AG10803 (cell line): Measurements from ENCODE around the gene TRPM3.

Source experiments
- DNase-seq: peaks from one replicate; pipeline ENCODE4 v3.0.0; 2010; ENCODE audit warnings: low read depth
- H3K4me3 ChIP-seq: 2 replicates; pipeline ENCODE4 v1.5.1; 2011; ENCODE audit warnings: mild to moderate bottlenecking, low read length, control low read depth
- CTCF ChIP-seq: conservative IDR thresholded peaks from 2 replicates; pipeline ENCODE4 v1.5.1; 2011; ENCODE audit warnings: mild to moderate bottlenecking, low read length, control low read depth, inconsistent platforms

TRPM3 gene

GRCh38 chr9:70609011-70609410 is 512.4 kb downstream of the TRPM3 start:
- TF ChIP-seq CTCF, result no peak
- DNase-seq, result no peak
- no peak overlapping the region for H3K4me3 ChIP-seq

GRCh38 chr9:70607926-70608325 is 513.5 kb downstream of the TRPM3 start:
- no peak for TF ChIP-seq CTCF
- DNase-seq, result no peak
- H3K4me3 ChIP-seq, result no peak overlapping the region

GRCh38 chr9:70607329-70607728 is 514.1 kb downstream of the TRPM3 start:
- TF ChIP-seq CTCF, result no peak
- H3K4me3 ChIP-seq, result no peak overlapping the region
- no peak for DNase-seq

DNA sequence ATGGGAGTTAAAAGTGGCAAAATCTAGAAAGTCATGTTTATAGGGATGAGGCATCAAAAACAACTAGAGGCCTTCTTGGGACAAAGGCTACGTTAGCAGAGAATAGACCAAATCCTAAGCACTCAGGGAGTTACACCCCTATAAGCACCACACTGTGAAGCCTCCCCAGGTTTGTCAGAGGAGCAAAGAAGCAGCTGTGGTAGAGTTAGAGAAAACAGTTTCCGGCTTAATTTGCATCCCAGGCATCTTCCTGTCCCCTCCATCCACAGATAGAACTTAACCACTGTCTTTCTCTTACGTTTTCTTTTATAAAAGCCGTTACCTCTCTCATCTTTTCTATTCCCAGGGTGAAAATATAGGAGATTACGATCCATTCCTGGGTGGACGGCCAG is 518.4 kb downstream of the TRPM3 start:
- no peak overlapping the region for H3K4me3 ChIP-seq
- TF ChIP-seq CTCF, result no peak
- no peak for DNase-seq

GRCh38 chr9:70602321-70603019 is 519.0 kb downstream of the TRPM3 start:
- TF ChIP-seq CTCF, result peak; percentile 92
- H3K4me3 ChIP-seq, result peak overlapping the region; percentile 27
- DNase-seq, result peak; percentile 88

GRCh38 chr9:70601000-70601951 is 520.1 kb downstream of the TRPM3 start:
- TF ChIP-seq CTCF, result no peak
- DNase-seq, result peak; percentile 97

More at GRCh38 chr9:70601000-70601951, 520.1 kb downstream of the TRPM3 start:
- H3K4me3 ChIP-seq, result peak overlapping the region; percentile 35
